GM12878 (cell line): Measurements from ENCODE around the gene MLKL. TPM values are rescaled to one million over a fixed set of nuclear protein-coding genes. Genes with fewer than 3 reads are reported as not detected.

Source experiments
- ATAC-seq: fragments of 200-7000 bp; cut with Tn5 transposase; 3 replicates; pipeline ENCODE4 v1.9.1; 2020; ENCODE audit warnings: mild to moderate bottlenecking, moderate library complexity
- Bru-seq: library from RNA; stranded (reverse); fragments of 400-500 nt; gene quantifications from one replicate; lab custom pipeline; 2021; lab: Mats Ljungman, UMichigan
- BruChase-seq, 2 experiments: library from RNA; stranded (reverse); fragments of 400-500 nt; gene quantifications; one replicate each; lab custom pipeline; 2021; lab: Mats Ljungman, UMichigan
- BruUV-seq: library from RNA; stranded (reverse); fragments of 400-500 nt; replicated peaks from 2 replicates; lab custom pipeline; 2021; lab: Mats Ljungman, UMichigan
- CTCF ChIA-PET: fragments of 300-600 bp; sonication (Branson Sonifier 250); formaldehyde crosslinking; extraction: SDS; loops from one replicate; lab custom pipeline; 2021; ENCODE audit warnings: inconsistent platforms; lab: Yijun Ruan, JAX
- POLR2A ChIA-PET: fragments of 350-600 bp; formaldehyde crosslinking; extraction: SDS; loops from one replicate; lab custom pipeline; 2021; ENCODE audit warnings: inconsistent platforms; lab: Charles Lee
- RAD21 ChIA-PET: fragments of 300-600 bp; sonication (Branson Sonifier 250); formaldehyde crosslinking; loops from one replicate; lab custom pipeline; 2023; ENCODE audit warnings: antibody characterized with exemption; ENCODE audit not compliant: unreplicated experiment; lab: Charles Lee
- SMC1A ChIA-PET: fragments of 300-600 bp; sonication (Branson Sonifier 250); formaldehyde crosslinking; loops from one replicate; lab custom pipeline; 2023; ENCODE audit not compliant: unreplicated experiment, uncharacterized antibody; lab: Charles Lee
- DNase-seq: peaks from one replicate; pipeline ENCODE4 v3.0.0-alpha.2; 2011; ENCODE audit warnings: low read depth, low spot score
- FAIRE-seq: peaks from 3 replicates; lab custom pipeline; 2011; peaks lifted over from hg19 to GRCh38; lab: Jason Lieb, UNC
- H2AFZ ChIP-seq: 2 replicates; pipeline ENCODE4 v1.6.0; 2011; ENCODE audit warnings: low read depth, low read length, control low read depth; ENCODE audit not compliant: control insufficient read depth
- H3K27ac ChIP-seq: 2 replicates; pipeline ENCODE4 v1.5.1; 2011; ENCODE audit warnings: control low read depth; ENCODE audit not compliant: control insufficient read depth, insufficient read depth
- H3K27me3 ChIP-seq, 2 experiments: replicated peaks in 1 of 2; 2 replicates each; pipeline versions ENCODE4 v1.6.0 to v1.6.1; 2011; ENCODE audit warnings: low read length in 1 of 2; ENCODE audit not compliant: control insufficient read depth in 2 of 2, insufficient read depth in 2 of 2
- H3K36me3 ChIP-seq, 2 experiments: 2 replicates each; pipeline ENCODE4 v1.5.1; 2011; ENCODE audit warnings: low read length in 1 of 2; ENCODE audit not compliant: control insufficient read depth in 2 of 2, insufficient read depth in 2 of 2
- H3K4me1 ChIP-seq: 2 replicates; pipeline ENCODE4 v1.6.1; 2011; ENCODE audit warnings: mild to moderate bottlenecking, low read length, moderate library complexity, mixed read lengths; ENCODE audit not compliant: control insufficient read depth, insufficient read depth
- H3K4me2 ChIP-seq: 2 replicates; pipeline ENCODE4 v1.6.0; 2011; ENCODE audit warnings: control low read depth; ENCODE audit not compliant: control insufficient read depth, insufficient read depth
- H3K4me3 ChIP-seq: fragments of 200-600 bp; sonication (generic); 2 replicates; pipeline ENCODE4 v1.5.1; 2016
- H3K79me2 ChIP-seq: 2 replicates; pipeline ENCODE4 v1.6.0; 2011; ENCODE audit warnings: low read length; ENCODE audit not compliant: control insufficient read depth, insufficient read depth
- H3K9ac ChIP-seq: 2 replicates; pipeline ENCODE4 v1.8.0; 2011; ENCODE audit warnings: low read length, control low read depth, mixed read lengths; ENCODE audit not compliant: control insufficient read depth, insufficient read depth
- H3K9me3 ChIP-seq: replicated peaks from 3 replicates; pipeline ENCODE4 v1.5.1; 2011; ENCODE audit warnings: mild to moderate bottlenecking, low read length; ENCODE audit not compliant: control insufficient read depth, insufficient read depth
- H4K20me1 ChIP-seq: 2 replicates; pipeline ENCODE4 v1.6.0; 2011; ENCODE audit not compliant: control insufficient read depth, insufficient read depth
- BRCA1 ChIP-seq: IDR thresholded peaks from 2 replicates; pipeline ENCODE4 v1.6.1; 2011; ENCODE audit warnings: low read depth, low read length, improper control_type of control experiment
- CTCF ChIP-seq, 3 experiments: IDR thresholded peaks in 2 of 3; conservative IDR thresholded peaks in 1 of 3; 2 replicates each; pipeline ENCODE4 v1.5.1; 2011; ENCODE audit warnings: low read depth in 3 of 3, low read length in 3 of 3, mild to moderate bottlenecking in 3 of 3, control low read depth in 2 of 3, moderate library complexity in 2 of 3, inconsistent platforms in 1 of 3, mixed read lengths in 1 of 3; ENCODE audit not compliant: control insufficient read depth in 2 of 3, insufficient read depth in 1 of 3; ENCODE audit errors: extremely low read depth in 1 of 3
- DPF2 ChIP-seq: fragments of 450-650 bp; IDR thresholded peaks from 2 replicates; pipeline ENCODE4 v1.6.1; 2017; ENCODE audit warnings: mild to moderate bottlenecking
- GATAD2B ChIP-seq: fragments of 450-650 bp; conservative IDR thresholded peaks from 2 replicates; pipeline ENCODE4 v1.6.1; 2017; ENCODE audit warnings: low read depth, mild to moderate bottlenecking, moderate library complexity
- HCFC1 ChIP-seq: fragments of 150-350 bp; IDR thresholded peaks from 2 replicates; pipeline ENCODE4 v1.6.1; 2014; ENCODE audit warnings: low read length
- JUNB ChIP-seq: IDR thresholded peaks from 2 replicates; pipeline ENCODE4 v1.6.1; 2016; ENCODE audit warnings: antibody characterized with exemption, mild to moderate bottlenecking
- MYB ChIP-seq: fragments of 150-350 bp; IDR thresholded peaks from 2 replicates; pipeline ENCODE4 v1.6.1; 2014; ENCODE audit warnings: mild to moderate bottlenecking, low read depth, low read length, borderline replicate concordance
- NBN ChIP-seq: fragments of 450-650 bp; IDR thresholded peaks from 2 replicates; pipeline ENCODE4 v1.6.1; 2016
- NFYB ChIP-seq: IDR thresholded peaks from 2 replicates; pipeline ENCODE4 v1.6.1; 2011; ENCODE audit warnings: low read depth, mild to moderate bottlenecking, low read length, improper control_type of control experiment, moderate library complexity; ENCODE audit not compliant: insufficient read depth
- NR2F1 ChIP-seq: fragments of 450-650 bp; conservative IDR thresholded peaks from 2 replicates; pipeline ENCODE4 v1.6.1; 2017; ENCODE audit warnings: mild to moderate bottlenecking
- POLR2A ChIP-seq: IDR thresholded peaks from 2 replicates; pipeline ENCODE4 v1.6.1; 2011; ENCODE audit warnings: low read depth, mild to moderate bottlenecking, low read length
- POU2F2 ChIP-seq: IDR thresholded peaks from 3 replicates; pipeline ENCODE4 v1.6.1; 2011; ENCODE audit warnings: low read depth, mild to moderate bottlenecking, low read length, borderline replicate concordance
- RUNX3 ChIP-seq: IDR thresholded peaks from 2 replicates; pipeline ENCODE4 v1.6.1; 2012; ENCODE audit warnings: low read length, inconsistent platforms
- SMAD5 ChIP-seq: IDR thresholded peaks from 2 replicates; pipeline ENCODE4 v1.6.1; 2016; ENCODE audit warnings: antibody characterized with exemption, low read depth
- SMARCA5 ChIP-seq: fragments of 450-650 bp; IDR thresholded peaks from 2 replicates; pipeline ENCODE4 v1.6.1; 2017; ENCODE audit warnings: mild to moderate bottlenecking
- ZSCAN29 ChIP-seq: fragments of 450-650 bp; IDR thresholded peaks from 2 replicates; pipeline ENCODE4 v1.6.1; 2017; ENCODE audit warnings: mild to moderate bottlenecking, moderate library complexity
- WGBS: methylation state at CpG from one replicate; pipeline ENCODE4 v1.1.6; 2016; ENCODE audit warnings: low lambda C conversion rate; ENCODE audit not compliant: insufficient replicate concordance, insufficient coverage; ENCODE audit errors: missing lambda C conversion rate; 5-methylcytosine and 5-hydroxymethylcytosine counted together
- in situ Hi-C: fragments of 300-500 bp; cut with MboI; formaldehyde crosslinking; loops from 9 replicates; pipeline ENCODE4 v1.14.3; 2018; ENCODE audit warnings: mixed read lengths
- intact Hi-C: fragments of 100-400 bp; cut with micrococcal nuclease; formaldehyde crosslinking; loops from one replicate; pipeline ENCODE4 v1.14.2; 2022; ENCODE audit not compliant: unreplicated experiment
- long read RNA-seq, 2 experiments: library from polyadenylated mRNA; unstranded; transcript quantifications; one replicate each; pipeline ENCODE4 v2.0.0, GENCODE V29; 2019 to 2020
- polyA minus RNA-seq, 3 experiments: library from RNA; depleted of rRNA, polyadenylated mRNA; stranded (reverse); fragments of >200 nt; gene quantifications; 2 replicates each; pipeline ENCODE4 v1.2.3, GENCODE V29; 2011
- polyA plus RNA-seq, 11 experiments: library from polyadenylated mRNA; depleted of rRNA in 4 of 11; unstranded in 6 of 11; stranded (reverse) in 5 of 11; fragments of >200 nt; fragmentation: Nextera tagmentation in 4 of 11; fragmentation: Illumina TruSeq in 1 of 11; extraction: Ambion mirVana in 4 of 11; extraction: Trizol in 1 of 11; gene quantifications; 1 replicate in 1 of 11; 2 replicates in 10 of 11; pipeline versions ENCODE4 v1.2.1 to v1.2.3, GENCODE V29; 2011 to 2016; ENCODE audit warnings: inconsistent platforms in 2 of 11, missing spikeins in 2 of 11, low read depth in 1 of 11
- total RNA-seq, 4 experiments: library from RNA; depleted of rRNA in 3 of 4; stranded (reverse); fragments of >200 nt in 3 of 4; fragmentation: Illumina TruSeq in 1 of 4; extraction: Trizol in 1 of 4; gene quantifications; 2 replicates each; pipeline versions ENCODE4 v1.2.1 to v1.2.3, GENCODE V29; 2013 to 2021
- TF ChIP-seq, protein P1 (sequence below): IDR thresholded peaks from 2 replicates; pipeline ENCODE4 v1.6.1; 2012; ENCODE audit warnings: low read depth, low read length, improper control_type of control experiment

The MLKL gene
- 32.5 and 34.3 TPM in 2 replicates for total RNA-seq (2013; cell fraction: nucleolus; rRNA removed)
- total RNA-seq (2014; rRNA removed) (10.2 and 12.5 TPM in 2 replicates), total RNA-seq (2014; rRNA removed; fragmentation: Illumina TruSeq; extraction: Trizol) (11.6 and 12.2 TPM in 2 replicates), total RNA-seq (2021) (11.6 and 12.0 TPM in 2 replicates), polyA plus RNA-seq (2011; rRNA removed) (14.5 and 15.0 TPM in 2 replicates), polyA plus RNA-seq (2014; fragmentation: Illumina TruSeq; extraction: Trizol) (13.3 and 16.1 TPM in 2 replicates), polyA plus RNA-seq (2014; fragmentation: Nextera tagmentation; extraction: Ambion mirVana) (1 to 10 TPM; 3.8 to 5.2 TPM), polyA plus RNA-seq (2014; rRNA removed) (11.5 and 12.0 TPM in 2 replicates), polyA plus RNA-seq (2016; fragmentation: Nextera tagmentation; extraction: Ambion mirVana) (10 to 100 TPM in 1 of 2 experiments, 1 to 10 TPM in 1; 9.9 to 10.9 TPM), polyA minus RNA-seq (2011; rRNA and poly(A)+ RNA removed) (8.1 and 10.8 TPM in 2 replicates), Bru-seq, nascent RNA (percentile 53 among the genes with signal in this experiment), BruChase-seq, experiment 1, labeled RNA remaining after a 6-hour chase (percentile 46 among the genes with signal in this experiment), BruChase-seq, experiment 2, labeled RNA remaining after a 2-hour chase (percentile 50 among the genes with signal in this experiment)
- 6.5 TPM for polyA plus RNA-seq (2011; ENCODE audit: low read depth)
- polyA plus RNA-seq (2011; cell fraction: cytosol; rRNA removed) = 8.6 TPM in 2 replicates
- polyA plus RNA-seq (2011; cell fraction: nucleus; rRNA removed) = 17.7 and 21.6 TPM in 2 replicates
- polyA plus RNA-seq (2012) = 7.3 and 8.7 TPM in 2 replicates
- 3.1 TPM in 2 replicates for polyA minus RNA-seq (2011; cell fraction: cytosol; rRNA and poly(A)+ RNA removed)
- polyA minus RNA-seq (2011; cell fraction: nucleus; rRNA and poly(A)+ RNA removed) = 7.5 and 8.9 TPM in 2 replicates
- long read RNA-seq, experiment 1, transcript MLKL-202 (11 exons, 2,523 nt) = major isoform, 6 of 11 reads
- long read RNA-seq, experiment 1, partial matches to known transcripts = 0 of 11 reads
- long read RNA-seq, experiment 1, other reads (novel, unspliced or antisense) = 5 of 11 reads
- long read RNA-seq, experiment 2, transcript MLKL-202 (11 exons, 2,523 nt) = major isoform, 30 of 47 reads
- long read RNA-seq, experiment 2, partial matches to known transcripts = 3 of 47 reads
- long read RNA-seq, experiment 2, other reads (novel, unspliced or antisense) = 14 of 47 reads

GRCh38 chr16:74700438-74701225 is at the start of gene MLKL:
MLKL (minus strand) TSS chr16:74700862; CDS start chr16:74695757, 5,105 bp downstream.
- SMC1A ChIA-PET = interaction anchor here (0.5 to 5.4 kb wide), 8 partner anchors 9 to 311 kb away, joined by 3 to 26 read pairs (median 4); partner anchors contain the start of gene RFWD3
- intact Hi-C loops = no loop called here
- no peaks in the 10 kb centered on the region for H3K36me3 ChIP-seq
- H3K4me1 ChIP-seq = peaks cover 9% of the 10 kb centered on the region
- H3K4me3 ChIP-seq = peak within 1 kb of the TSS; percentile 79
- H2AFZ ChIP-seq = peak within 1 kb of the TSS; percentile 94
- no TSS peak for BruUV-seq
- in situ Hi-C loops = loop anchor here (5.0 kb wide), 1 partner anchor 407 kb away; no protein-coding TSS in a partner anchor
- under 1% methylated on average over 35 of the region's 35 CpGs for WGBS
- H3K9ac ChIP-seq = peak within 1 kb of the TSS; percentile 75
- peaks cover 11% of the 10 kb centered on the region for H3K79me2 ChIP-seq
- RAD21 ChIA-PET = interaction anchor here (0.8 to 3.9 kb wide), 5 partner anchors 9 to 403 kb away, joined by 3 to 18 read pairs (median 7); partner anchors contain the start of gene RFWD3
- ATAC-seq (peak; percentile 78), FAIRE-seq (no peak), DNase-seq (peak; percentile 11)
- POLR2A ChIA-PET = interaction anchor here (0.9 to 4.7 kb wide), 4 partner anchors 29 to 408 kb away, joined by 3 to 28 read pairs (median 3); partner anchors contain the start of gene RFWD3
- H3K9me3 ChIP-seq = no peaks in the 10 kb centered on the region
- no peaks in the 10 kb centered on the region for H3K27me3 ChIP-seq
- peak within 1 kb of the TSS; percentile 99 for H3K4me2 ChIP-seq
- no peaks in the 10 kb centered on the region for H4K20me1 ChIP-seq
- H3K27ac ChIP-seq = peak within 1 kb of the TSS; percentile 97
- CTCF ChIA-PET = interaction anchor here (0.8 to 5.1 kb wide), 10 partner anchors 9 to 411 kb away, joined by 3 to 54 read pairs (median 6); partner anchors contain the start of gene RFWD3
- TF ChIP-seq ZSCAN29 = no peak
- 0 out of 2 replicates have a peak, but pooled peaks have one; percentile 6 for TF ChIP-seq JUNB
- peak; percentile 7 for TF ChIP-seq RUNX3
- TF ChIP-seq NFYB = no peak
- 0 out of 2 replicates have a peak, but pooled peaks have one; percentile 47 for TF ChIP-seq SMAD5
- TF ChIP-seq, protein P1, sequence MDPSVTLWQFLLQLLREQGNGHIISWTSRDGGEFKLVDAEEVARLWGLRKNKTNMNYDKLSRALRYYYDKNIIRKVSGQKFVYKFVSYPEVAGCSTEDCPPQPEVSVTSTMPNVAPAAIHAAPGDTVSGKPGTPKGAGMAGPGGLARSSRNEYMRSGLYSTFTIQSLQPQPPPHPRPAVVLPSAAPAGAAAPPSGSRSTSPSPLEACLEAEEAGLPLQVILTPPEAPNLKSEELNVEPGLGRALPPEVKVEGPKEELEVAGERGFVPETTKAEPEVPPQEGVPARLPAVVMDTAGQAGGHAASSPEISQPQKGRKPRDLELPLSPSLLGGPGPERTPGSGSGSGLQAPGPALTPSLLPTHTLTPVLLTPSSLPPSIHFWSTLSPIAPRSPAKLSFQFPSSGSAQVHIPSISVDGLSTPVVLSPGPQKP = no peak
- 0 out of 2 replicates have a peak, but pooled peaks have one; percentile 21 for TF ChIP-seq NR2F1
- 0 out of 2 replicates have a peak, but pooled peaks have one; percentile 52 for TF ChIP-seq NBN
- peak; percentile 40; the same call in 1 of the 3 replicates for TF ChIP-seq POU2F2
- no peak for TF ChIP-seq HCFC1
- peak; percentile 70 for TF ChIP-seq DPF2
- TF ChIP-seq SMARCA5 = 0 out of 2 replicates have a peak, but pooled peaks have one; percentile 64
- TF ChIP-seq CTCF (IDR thresholded peaks at IDR 0.05 in 2 of 3, conservative IDR thresholded peaks at IDR 0.05 in 1 of 3; ENCODE audit: control insufficient read depth in 2 of 3, extremely low read depth in 1 of 3, insufficient read depth in 1 of 3, low read depth in 3 of 3, low read length in 3 of 3) = peak in 1 of 3 experiments; percentile 1; a peak in 1 of 6 replicates
- peak; percentile 80 for TF ChIP-seq GATAD2B
- no peak for TF ChIP-seq MYB
- TF ChIP-seq POLR2A = peak; percentile 82
- TF ChIP-seq BRCA1 = no peak
